ENCODE data around the gene KDM4E. TPM values are rescaled to one million over a fixed set of nuclear protein-coding genes. Genes with fewer than 3 reads are reported as not detected.
"Not testable (repeated sequence)": the region's sequence is repeated elsewhere in the genome, so short reads cannot be mapped to it uniquely, and the experiment has no call there.

KDM4E gene
- polyA plus RNA-seq, 1 experiment = not detected

GRCh38 chr11:95035316-95035715 lies 10.3 kb downstream of the KDM4E start:
- Histone ChIP-seq H3K27me3 (ENCODE audit: control insufficient read depth, insufficient read depth, low read length) (peaks cover 7% of the 10 kb centered on the region), H3K27ac (ENCODE audit: low read depth, low read length) (no peak overlapping the region), H3K9me3 (ENCODE audit: control insufficient read depth, insufficient read depth, low read length) (peaks cover 7% of the 10 kb centered on the region; the same call in 1 of the 2 replicates), H3K4me3 (ENCODE audit: low read depth, low read length) (no peak overlapping the region)
- no peak for DNase-seq (ENCODE audit: low read depth, low spot score)
- CTCF ChIA-PET = interaction anchor here (0.6 kb wide), 1 partner anchor 503 kb away, joined by 3 read pairs; no protein-coding TSS in a partner anchor
- no peak for TF ChIP-seq CTCF (IDR thresholded peaks at IDR 0.05; ENCODE audit: low read depth, low read length)
- POLR2A ChIA-PET = no interaction called here

GRCh38 chr11:95037356-95038035 lies 12.4 kb downstream of the KDM4E start:
- POLR2A ChIA-PET; H3K4me3 ChIP-seq (ENCODE audit: low read depth, low read length); H3K27ac ChIP-seq (ENCODE audit: low read depth, low read length); H3K9me3 ChIP-seq (ENCODE audit: control insufficient read depth, insufficient read depth, low read length); DNase-seq (ENCODE audit: low read depth, low spot score); CTCF ChIA-PET; H3K27me3 ChIP-seq (ENCODE audit: control insufficient read depth, insufficient read depth, low read length): not testable (repeated sequence)

GRCh38 chr11:95042239-95042638 lies 17.2 kb downstream of the KDM4E start:
- Histone ChIP-seq H3K4me3 (ENCODE audit: low read depth, low read length) (no peak overlapping the region), H3K9me3 (ENCODE audit: control insufficient read depth, insufficient read depth, low read length) (peaks cover 7% of the 10 kb centered on the region; the same call in 1 of the 2 replicates), H3K27me3 (ENCODE audit: control insufficient read depth, insufficient read depth, low read length) (peaks cover 18% of the 10 kb centered on the region), H3K27ac (ENCODE audit: low read depth, low read length) (no peak overlapping the region)
- POLR2A ChIA-PET = no interaction called here
- no peak for DNase-seq (ENCODE audit: low read depth, low spot score)
- CTCF ChIA-PET = no interaction called here
- no peak for TF ChIP-seq CTCF (IDR thresholded peaks at IDR 0.05; ENCODE audit: low read depth, low read length)

GRCh38 chr11:95042906-95043305 lies 17.8 kb downstream of the KDM4E start:
- H3K9me3 ChIP-seq (ENCODE audit: control insufficient read depth, insufficient read depth, low read length) = peaks cover 2% of the 10 kb centered on the region; the same call in 1 of the 2 replicates
- TF ChIP-seq CTCF (IDR thresholded peaks at IDR 0.05; ENCODE audit: low read depth, low read length) = no peak
- DNase-seq (ENCODE audit: low read depth, low spot score) = no peak
- H3K27ac ChIP-seq (ENCODE audit: low read depth, low read length) = no peak overlapping the region
- CTCF ChIA-PET = no interaction called here
- peaks cover 15% of the 10 kb centered on the region for H3K27me3 ChIP-seq (ENCODE audit: control insufficient read depth, insufficient read depth, low read length)
- no peak overlapping the region for H3K4me3 ChIP-seq (ENCODE audit: low read depth, low read length)
- POLR2A ChIA-PET = no interaction called here

- no peak for TF ChIP-seq CTCF (IDR thresholded peaks at IDR 0.05; ENCODE audit: low read depth, low read length)
- H3K9me3 ChIP-seq (ENCODE audit: control insufficient read depth, insufficient read depth, low read length) = no peaks in the 10 kb centered on the region
- POLR2A ChIA-PET = no interaction called here
- H3K4me3 ChIP-seq (ENCODE audit: low read depth, low read length) = no peak overlapping the region
- CTCF ChIA-PET = no interaction called here
- H3K27me3 ChIP-seq (ENCODE audit: control insufficient read depth, insufficient read depth, low read length) = peaks cover 15% of the 10 kb centered on the region
- no peak for DNase-seq (ENCODE audit: low read depth, low spot score)
- H3K27ac ChIP-seq (ENCODE audit: low read depth, low read length) = no peak overlapping the region
Observed at GRCh38 chr11:95044010-95044409, 19.0 kb downstream of the KDM4E start.
